ENCODE data around the gene ZFYVE9. TPM values are rescaled to one million over a fixed set of nuclear protein-coding genes. Genes with fewer than 3 reads are reported as not detected.
A peak's percentile ranks its signal among the peaks of the same experiment; 100 is the strongest.

ZFYVE9 gene
- total and polyA plus RNA-seq, 12 donors, result 3.4 to 28.9 (median 22.2) TPM

DNA sequence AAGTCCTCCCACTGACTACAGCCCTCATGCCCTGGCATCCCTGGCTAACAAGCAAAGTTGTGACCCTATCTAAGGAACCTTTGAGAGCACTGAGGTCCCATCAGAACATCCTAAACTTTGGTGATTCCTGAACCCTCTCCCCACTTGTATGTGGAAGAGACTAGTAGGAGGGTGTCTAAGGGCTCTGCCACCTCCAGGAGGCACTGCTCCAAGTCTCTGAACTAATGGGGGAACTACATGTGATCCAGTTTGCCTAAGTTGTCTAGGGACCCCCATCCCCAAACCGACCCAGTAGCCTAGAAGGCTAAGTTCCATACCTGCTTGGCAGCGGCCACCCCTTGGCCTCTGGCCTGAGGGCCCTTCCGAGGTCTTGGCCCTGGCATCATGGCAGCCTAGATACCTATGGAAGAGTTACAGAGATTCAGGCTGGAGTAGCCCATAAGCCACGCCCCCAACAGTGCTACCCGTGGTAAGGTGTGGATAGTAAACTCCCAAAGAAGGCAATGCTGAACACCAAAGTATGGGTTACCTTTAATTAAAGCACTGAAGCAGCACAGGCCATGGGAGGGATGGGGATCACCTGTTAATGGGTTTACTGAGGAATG lies 222.4 kb downstream of the ZFYVE9 start:
- H3K9me3 ChIP-seq (replicated peaks in 1 of 3), result no peaks in the 10 kb centered on the region
- intact Hi-C loops (cut with DNase I), result no loop called here
- H3K36me3 ChIP-seq (replicated peaks in 1 of 2), result peaks cover 0 to 36% of the 10 kb centered on the region in 2 donors
- H3K27ac ChIP-seq, result peak overlapping the region; percentile 70 to 99 (median 98)
- TF ChIP-seq POLR2A (IDR thresholded peaks at IDR 0.05), result no peak
- TF ChIP-seq CTCF (IDR thresholded peaks at IDR 0.05), result no peak
- DNase-seq, result no peak
- H3K27me3 ChIP-seq, result no peaks in the 10 kb centered on the region
- H3K4me1 ChIP-seq (replicated peaks in 1 of 2), result peaks cover 15 to 20% of the 10 kb centered on the region in 2 donors
- WGBS, 4 donors, result 75 to 84% (median 79%) methylated on average over 5 of the region's 5 CpGs
- H3K4me3 ChIP-seq, result peak overlapping the region in 1 of 4 donors; percentile 86

DNA sequence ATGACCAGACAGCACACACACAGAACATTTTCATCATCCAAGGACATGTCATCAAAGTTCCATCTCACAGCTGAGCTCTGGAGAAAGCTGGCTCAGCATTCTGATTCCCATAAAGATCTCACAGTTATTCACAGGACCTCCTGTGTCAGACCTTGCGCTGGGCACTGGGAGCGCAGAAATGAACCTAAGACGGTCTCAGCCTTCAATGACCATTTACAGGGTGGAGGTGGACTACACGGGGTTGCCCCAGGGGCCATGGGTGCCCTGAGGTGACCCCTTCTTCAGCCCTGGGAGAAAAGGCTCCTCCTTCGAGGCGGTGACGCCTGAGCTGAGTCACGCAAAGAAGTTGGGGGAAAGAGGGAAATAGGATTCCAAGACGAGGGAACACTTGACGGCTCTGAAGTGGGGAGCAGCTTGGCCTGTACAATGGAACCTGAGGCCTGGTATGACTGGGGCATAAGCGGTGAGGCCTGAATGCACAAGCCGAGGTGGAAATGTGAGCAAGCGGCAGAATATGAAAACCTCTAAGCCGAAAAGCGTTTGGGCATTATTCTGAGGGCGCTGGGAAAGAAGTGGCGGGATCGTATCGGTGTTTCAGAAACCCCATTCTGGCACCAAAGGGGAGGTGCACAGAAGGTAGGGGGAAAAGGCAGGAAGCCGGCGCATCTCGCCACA lies 223.3 kb downstream of the ZFYVE9 start:
- peak overlapping the region; percentile 71 to 98 (median 92) for H3K4me3 ChIP-seq
- intact Hi-C loops (cut with DNase I), result no loop called here
- H3K9me3 ChIP-seq (replicated peaks in 1 of 3), result no peaks in the 10 kb centered on the region
- no peaks in the 10 kb centered on the region for H3K27me3 ChIP-seq
- H3K4me1 ChIP-seq (replicated peaks in 1 of 2), result peaks cover 15 to 20% of the 10 kb centered on the region in 2 donors
- DNase-seq, result peak; percentile 62 to 86 (median 73)
- H3K27ac ChIP-seq, result peak overlapping the region; percentile 70 to 99 (median 98)
- 3 to 9% (median 4%) methylated on average over 19 to 22 of the region's 22 CpGs for WGBS, 4 donors
- no peak for TF ChIP-seq CTCF (IDR thresholded peaks at IDR 0.05)
- peak in 1 of 2 donors; percentile 61 for TF ChIP-seq POLR2A (IDR thresholded peaks at IDR 0.05)
- H3K36me3 ChIP-seq (replicated peaks in 1 of 2), result peaks cover 0 to 27% of the 10 kb centered on the region in 2 donors

GRCh38 chr1:52365746-52366516 lies 224.0 kb downstream of the ZFYVE9 start, which contains the start of gene CC2D1B:
TSS of gene CC2D1B (minus strand) at chr1:52366205. CDS start at chr1:52364620, 1,585 bp downstream.
- Histone ChIP-seq H3K4me3 (peak within 1 kb of the TSS; percentile 71 to 98 (median 92)), H3K27me3 (no peaks in the 10 kb centered on the region), H3K36me3 (replicated peaks in 1 of 2) (peaks cover 0 to 20% of the 10 kb centered on the region in 2 donors), H3K4me1 (replicated peaks in 1 of 2) (peaks cover 15 to 20% of the 10 kb centered on the region in 2 donors), H3K9me3 (replicated peaks in 1 of 3) (no peaks in the 10 kb centered on the region), H3K27ac (peak within 1 kb of the TSS; percentile 70 to 99 (median 98))
- intact Hi-C loops (cut with DNase I), result no loop called here
- DNase-seq, result peak; percentile 99 to 100 (median 99)
- TF ChIP-seq POLR2A (IDR thresholded peaks at IDR 0.05) (peak; percentile 93 to 95), CTCF (IDR thresholded peaks at IDR 0.05) (peak in 5 of 6 experiments; percentile 16 to 66 (median 39))
- WGBS, 4 donors, result 0 to 1% (median 0%) methylated on average over 7 to 92 of the region's 92 CpGs

- Histone ChIP-seq H3K27ac (peak overlapping the region in 3 of 5 donors; percentile 94 to 99 (median 98)), H3K36me3 (replicated peaks in 1 of 2) (peaks cover 0 to 15% of the 10 kb centered on the region in 2 donors), H3K9me3 (replicated peaks in 1 of 3) (no peaks in the 10 kb centered on the region), H3K4me3 (peak overlapping the region in 2 of 4 donors; percentile 86 to 98), H3K4me1 (replicated peaks in 1 of 2) (peaks cover 15 to 20% of the 10 kb centered on the region in 2 donors), H3K27me3 (no peaks in the 10 kb centered on the region)
- TF ChIP-seq CTCF (IDR thresholded peaks at IDR 0.05) (no peak), POLR2A (IDR thresholded peaks at IDR 0.05) (no peak)
- no peak for DNase-seq
- intact Hi-C loops (cut with DNase I), result no loop called here
- WGBS, 4 donors, result 8 to 17% (median 14%) methylated on average over 7 to 8 of the region's 8 CpGs
Observed at GRCh38 chr1:52366517-52366827, 224.6 kb downstream of the ZFYVE9 start.

Measured in adrenal gland (tissue), 12 donors.